CD4-positive, alpha-beta memory T cell (primary cell): ENCODE measurements around the gene WDR37. TPM values are rescaled to one million over a fixed set of nuclear protein-coding genes. Genes with fewer than 3 reads are reported as not detected.
"Not testable (repeated sequence)": the region's sequence is repeated elsewhere in the genome, so short reads cannot be mapped to it uniquely, and the experiment has no call there.

ENCODE experiments used
- CTCF ChIA-PET: fragments of 350-600 bp; sonication (Branson Sonifier 250); formaldehyde crosslinking; loops from one replicate; lab custom pipeline; 2021; ENCODE audit warnings: inconsistent platforms; ENCODE audit not compliant: partially characterized antibody; lab: Charles Lee
- POLR2A ChIA-PET: fragments of 350-600 bp; sonication (Branson Sonifier 250); formaldehyde crosslinking; loops from one replicate; lab custom pipeline; 2021; ENCODE audit not compliant: partially characterized antibody; lab: Charles Lee
- DNase-seq, 5 donors: peaks; one replicate each; pipeline versions ENCODE4 v3.0.0 to v3.0.0-alpha.2; 2020 to 2022; ENCODE audit warnings: mixed read lengths in 1 of 5
- H3K27ac ChIP-seq: one replicate; pipeline ENCODE4 v1.7.0; 2013; ENCODE audit warnings: low read depth, low read length
- H3K27me3 ChIP-seq: 2 replicates; pipeline ENCODE4 v1.7.0; 2013; ENCODE audit warnings: mild to moderate bottlenecking, low read length, moderate library complexity; ENCODE audit not compliant: insufficient read depth
- H3K36me3 ChIP-seq: 2 replicates; pipeline ENCODE4 v1.7.0; 2013; ENCODE audit warnings: mild to moderate bottlenecking, low read length, moderate library complexity; ENCODE audit not compliant: insufficient read depth
- H3K4me1 ChIP-seq: 2 replicates; pipeline ENCODE4 v1.7.0; 2013; ENCODE audit warnings: mild to moderate bottlenecking, low read length, moderate library complexity; ENCODE audit not compliant: insufficient read depth
- H3K4me3 ChIP-seq, 2 donors: one replicate each; pipeline ENCODE4 v1.7.0; 2013; ENCODE audit warnings: low read length in 2 of 2, mild to moderate bottlenecking in 1 of 2
- H3K9me3 ChIP-seq, 2 donors: one replicate each; pipeline ENCODE4 v1.7.0; 2013; ENCODE audit warnings: low read length in 2 of 2, control low read depth in 1 of 2; ENCODE audit not compliant: control insufficient read depth in 1 of 2
- H3K27ac Mint-ChIP-seq, 7 donors: one replicate each; pipeline ENCODE4 v1.8.0; 2020 to 2021; ENCODE audit warnings: mixed read lengths in 7 of 7, mild to moderate bottlenecking in 6 of 7, inconsistent platforms in 3 of 7, moderate library complexity in 3 of 7
- H3K27me3 Mint-ChIP-seq, 2 donors: one replicate each; pipeline ENCODE4 v1.8.0; 2020 to 2021; ENCODE audit warnings: mixed read lengths in 2 of 2
- H3K36me3 Mint-ChIP-seq, 2 donors: one replicate each; pipeline ENCODE4 v1.8.0; 2020 to 2021; ENCODE audit warnings: mixed read lengths in 2 of 2, inconsistent platforms in 1 of 2, mild to moderate bottlenecking in 1 of 2
- H3K4me1 Mint-ChIP-seq, 4 donors: one replicate each; pipeline ENCODE4 v1.8.0; 2020 to 2021; ENCODE audit warnings: mixed read lengths in 4 of 4, mild to moderate bottlenecking in 1 of 4
- H3K4me3 Mint-ChIP-seq, 8 donors: one replicate each; pipeline ENCODE4 v1.8.0; 2020 to 2021; ENCODE audit warnings: mixed read lengths in 8 of 8, mild to moderate bottlenecking in 7 of 8, moderate library complexity in 6 of 8, inconsistent platforms in 3 of 8
- H3K9me3 Mint-ChIP-seq, 8 donors: one replicate each; pipeline ENCODE4 v1.8.0; 2020 to 2021; ENCODE audit warnings: mixed read lengths in 8 of 8, mild to moderate bottlenecking in 5 of 8, inconsistent platforms in 3 of 8, moderate library complexity in 1 of 8
- intact Hi-C: fragments of 100-400 bp; cut with micrococcal nuclease; formaldehyde crosslinking; loops from one replicate; pipeline ENCODE4 v1.15.1; 2023
- polyA plus RNA-seq, 2 donors: library from polyadenylated mRNA; unstranded; fragments of 300-500 nt; fragmentation: Illumina TruSeq; gene quantifications; one replicate each; pipeline ENCODE4 v1.2.3, GENCODE V29; 2021
- total RNA-seq, 2 experiments: library from RNA; stranded (reverse); gene quantifications; one replicate each; pipeline ENCODE4 v1.2.3, GENCODE V29; 2021

The WDR37 gene
- total and polyA plus RNA-seq, 4 experiments from 2014 or later: 14.2 to 42.5 (median 29.8) TPM

DNA sequence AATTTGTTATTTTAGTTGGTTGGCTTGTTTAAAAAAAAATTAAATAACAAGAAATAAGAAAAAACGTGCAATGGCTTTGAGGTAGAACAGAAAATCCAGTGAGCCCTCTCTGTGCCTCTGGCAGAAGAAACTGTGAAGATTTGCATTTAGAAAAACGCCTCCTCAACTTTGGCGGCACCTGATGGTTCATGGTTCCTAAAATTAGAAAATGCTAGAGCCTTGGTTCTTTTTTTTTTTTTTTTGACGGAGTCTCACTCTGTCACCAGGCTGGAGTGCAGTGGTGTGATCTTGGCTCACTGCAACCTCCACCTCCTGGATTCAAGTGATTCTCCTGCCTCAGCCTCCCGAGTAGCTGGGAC is 105.1 kb downstream of the WDR37 start:
- H3K4me1 Mint-ChIP-seq, H3K4me1 ChIP-seq, CTCF ChIA-PET, H3K36me3 Mint-ChIP-seq, H3K9me3 ChIP-seq, H3K36me3 ChIP-seq, H3K27ac ChIP-seq, H3K4me3 Mint-ChIP-seq, H3K4me3 ChIP-seq, H3K27me3 ChIP-seq, intact Hi-C loops, DNase-seq, H3K27ac Mint-ChIP-seq, POLR2A ChIA-PET, H3K9me3 Mint-ChIP-seq: not testable (repeated sequence)
- H3K27me3 Mint-ChIP-seq: peaks cover 2 to 14% of the 10 kb centered on the region in 2 donors

DNA sequence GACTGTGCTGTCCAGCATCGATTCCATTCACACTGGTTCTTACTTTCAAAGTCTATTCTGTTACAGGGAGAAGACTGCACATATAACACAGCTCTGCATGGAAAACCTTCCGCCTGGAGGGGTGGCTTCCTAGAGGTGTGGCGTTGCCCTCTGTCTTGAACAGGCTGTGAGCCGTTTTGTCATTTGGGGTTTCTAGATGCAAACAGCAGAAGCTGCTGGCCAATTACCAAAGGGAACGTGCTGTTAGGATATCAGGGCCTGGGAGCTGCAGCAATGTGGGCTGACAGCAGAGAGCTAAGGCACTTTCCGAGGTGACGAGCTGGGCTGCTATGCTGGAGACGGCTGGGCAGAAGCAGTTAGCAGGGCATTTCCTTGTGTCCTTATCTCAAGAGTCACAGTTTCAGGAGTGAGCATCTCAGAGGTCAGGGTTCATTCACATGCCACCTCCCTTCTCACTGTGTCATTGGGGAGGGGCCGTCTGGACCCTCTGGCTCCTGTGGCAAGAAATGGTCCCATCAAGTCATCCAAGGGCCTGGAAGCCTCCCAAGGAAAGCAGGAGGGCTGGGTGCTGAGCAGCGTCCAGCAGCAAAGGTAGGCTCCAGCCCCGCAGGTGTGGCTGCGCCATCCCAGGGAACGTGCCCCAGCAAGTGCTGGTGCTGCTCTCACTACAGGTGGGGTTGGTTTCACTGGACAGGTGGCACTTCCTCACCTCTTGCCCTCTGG is 106.5 kb downstream of the WDR37 start:
- intact Hi-C loops: no loop called here
- ChIA-PET CTCF (no interaction called here), POLR2A (no interaction called here)
- H3K9me3 ChIP-seq: no peaks in the 10 kb centered on the region
- no peaks in the 10 kb centered on the region for H3K36me3 ChIP-seq
- peaks cover 2 to 10% of the 10 kb centered on the region in 2 donors for H3K27me3 Mint-ChIP-seq
- no peaks in the 10 kb centered on the region for H3K36me3 Mint-ChIP-seq
- no peaks in the 10 kb centered on the region for H3K4me1 ChIP-seq
- no peaks in the 10 kb centered on the region for H3K27me3 ChIP-seq
- no peak for DNase-seq
- peaks cover 0 to 2% (median 0%) of the 10 kb centered on the region in 8 donors for H3K9me3 Mint-ChIP-seq
- no peak overlapping the region for H3K4me3 ChIP-seq
- H3K4me1 Mint-ChIP-seq: no peaks in the 10 kb centered on the region
- no peak overlapping the region for H3K27ac Mint-ChIP-seq
- H3K27ac ChIP-seq: no peak overlapping the region
- H3K4me3 Mint-ChIP-seq: no peak overlapping the region

DNA sequence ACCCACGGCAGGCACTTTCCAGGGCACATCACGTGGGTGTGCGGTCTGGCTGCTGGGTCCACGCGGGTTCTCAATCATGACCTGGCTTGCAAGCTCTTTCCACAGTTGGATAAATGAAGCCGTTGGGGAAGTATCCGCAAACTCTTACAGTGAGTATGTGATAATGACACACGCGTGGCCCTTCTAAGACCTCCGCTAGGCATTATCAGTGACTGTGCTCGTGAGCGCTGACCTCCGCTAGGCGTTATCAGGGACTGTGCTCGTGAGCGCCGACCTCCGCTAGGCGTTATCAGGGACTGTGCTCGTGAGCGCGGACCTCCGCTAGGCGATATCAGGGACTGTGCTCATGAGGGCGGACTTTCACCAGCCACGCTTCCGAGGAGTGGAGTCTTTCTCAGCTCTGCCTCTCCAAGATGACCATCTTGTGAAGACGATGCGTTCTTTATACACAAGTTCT is 107.0 kb downstream of the WDR37 start:
- Histone ChIP-seq H3K27me3 (no peaks in the 10 kb centered on the region), H3K36me3 (no peaks in the 10 kb centered on the region), H3K4me3 (no peak overlapping the region), H3K9me3 (no peaks in the 10 kb centered on the region), H3K4me1 (no peaks in the 10 kb centered on the region), H3K27ac (no peak overlapping the region)
- Mint-ChIP-seq H3K4me3 (peak overlapping the region in 1 of 8 donors; percentile 22), H3K36me3 (no peaks in the 10 kb centered on the region), H3K27me3 (peaks cover 2 to 14% of the 10 kb centered on the region in 2 donors), H3K4me1 (no peaks in the 10 kb centered on the region), H3K9me3 (peaks cover 0 to 2% (median 0%) of the 10 kb centered on the region in 8 donors), H3K27ac (no peak overlapping the region)
- intact Hi-C loops: no loop called here
- DNase-seq: no peak
- CTCF ChIA-PET: interaction anchor here (0.6 kb wide), 1 partner anchor 12 kb away, joined by 3 read pairs; no protein-coding TSS in a partner anchor
- POLR2A ChIA-PET: no interaction called here

DNA sequence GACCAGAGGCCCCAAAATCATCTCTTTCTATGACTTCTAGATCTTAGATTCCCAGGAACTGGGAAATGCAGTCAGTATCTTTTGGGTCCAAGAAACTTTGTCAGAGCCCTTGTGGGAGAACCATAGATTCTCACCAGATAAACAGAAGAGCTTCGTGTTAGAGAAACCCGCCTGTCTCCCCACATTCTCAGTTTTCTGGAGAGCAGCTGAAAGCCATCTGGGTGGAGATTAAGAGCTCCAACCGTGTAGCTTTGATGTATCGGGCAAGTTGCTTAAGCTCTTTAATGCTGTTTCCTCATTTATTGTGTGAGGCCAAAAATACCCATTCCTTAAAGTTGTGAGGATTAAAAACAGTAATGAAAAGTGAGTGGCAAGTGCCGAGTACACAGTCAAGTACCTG is 107.6 kb downstream of the WDR37 start:
- H3K27ac ChIP-seq: no peak overlapping the region
- peaks cover 2 to 15% of the 10 kb centered on the region in 2 donors for H3K27me3 Mint-ChIP-seq
- ChIA-PET POLR2A (no interaction called here), CTCF (interaction anchor here (0.6 kb wide), 1 partner anchor 11 kb away, joined by 3 read pairs; no protein-coding TSS in a partner anchor)
- intact Hi-C loops: no loop called here
- no peak overlapping the region for H3K27ac Mint-ChIP-seq
- H3K4me1 Mint-ChIP-seq: no peaks in the 10 kb centered on the region
- no peaks in the 10 kb centered on the region for H3K36me3 ChIP-seq
- no peaks in the 10 kb centered on the region for H3K27me3 ChIP-seq
- H3K4me1 ChIP-seq: no peaks in the 10 kb centered on the region
- H3K9me3 Mint-ChIP-seq: peaks cover 0 to 2% (median 0%) of the 10 kb centered on the region in 8 donors
- no peaks in the 10 kb centered on the region for H3K36me3 Mint-ChIP-seq
- H3K9me3 ChIP-seq: no peaks in the 10 kb centered on the region
- no peak overlapping the region for H3K4me3 Mint-ChIP-seq
- no peak overlapping the region for H3K4me3 ChIP-seq
- DNase-seq: no peak

DNA sequence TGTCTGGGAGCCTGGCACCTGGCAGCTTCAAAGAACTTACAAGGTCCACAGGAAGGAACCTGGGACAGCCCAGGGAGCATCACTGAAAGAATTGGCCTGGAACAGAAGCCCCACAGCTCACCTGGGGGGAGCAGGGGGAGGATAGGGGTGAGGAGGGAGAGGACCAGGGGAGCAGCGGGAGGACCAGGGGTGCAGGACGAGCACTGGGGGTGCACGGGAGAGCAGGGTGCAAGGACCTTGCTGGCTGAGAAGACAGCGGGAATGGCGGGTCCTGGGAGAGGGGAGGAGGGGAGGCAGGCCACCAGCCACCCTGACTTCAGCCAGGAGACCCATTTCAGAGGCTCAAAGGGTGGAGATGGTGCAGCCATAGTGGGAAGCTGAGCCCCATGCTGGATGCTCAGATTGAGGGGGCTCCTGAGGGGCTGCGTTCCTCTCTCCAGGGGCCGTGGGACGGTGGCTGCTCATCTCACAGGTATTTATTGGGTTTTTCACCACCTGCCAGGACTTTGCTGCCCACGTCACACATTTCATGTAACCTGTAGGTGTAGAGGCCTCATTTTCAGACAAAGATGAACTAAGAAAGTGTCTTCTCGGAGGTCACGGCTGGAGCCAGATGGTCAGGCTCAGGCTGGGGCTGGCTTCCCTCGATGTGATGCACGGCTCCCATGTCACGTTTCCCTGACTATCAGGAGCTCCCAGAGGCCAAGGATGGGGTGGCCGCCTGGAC is 110.1 kb downstream of the WDR37 start:
- H3K36me3 Mint-ChIP-seq: no peaks in the 10 kb centered on the region
- ChIA-PET CTCF (no interaction called here), POLR2A (no interaction called here)
- peaks cover 0 to 2% (median 0%) of the 10 kb centered on the region in 8 donors for H3K9me3 Mint-ChIP-seq
- H3K4me1 ChIP-seq: no peaks in the 10 kb centered on the region
- H3K36me3 ChIP-seq: no peaks in the 10 kb centered on the region
- no peaks in the 10 kb centered on the region for H3K27me3 ChIP-seq
- no peak overlapping the region for H3K27ac ChIP-seq
- no peaks in the 10 kb centered on the region for H3K4me1 Mint-ChIP-seq
- H3K27me3 Mint-ChIP-seq: peaks cover 2 to 13% of the 10 kb centered on the region in 2 donors
- no peak overlapping the region for H3K4me3 ChIP-seq
- no peak overlapping the region for H3K4me3 Mint-ChIP-seq
- intact Hi-C loops: no loop called here
- no peaks in the 10 kb centered on the region for H3K9me3 ChIP-seq
- no peak overlapping the region for H3K27ac Mint-ChIP-seq
- no peak for DNase-seq

DNA sequence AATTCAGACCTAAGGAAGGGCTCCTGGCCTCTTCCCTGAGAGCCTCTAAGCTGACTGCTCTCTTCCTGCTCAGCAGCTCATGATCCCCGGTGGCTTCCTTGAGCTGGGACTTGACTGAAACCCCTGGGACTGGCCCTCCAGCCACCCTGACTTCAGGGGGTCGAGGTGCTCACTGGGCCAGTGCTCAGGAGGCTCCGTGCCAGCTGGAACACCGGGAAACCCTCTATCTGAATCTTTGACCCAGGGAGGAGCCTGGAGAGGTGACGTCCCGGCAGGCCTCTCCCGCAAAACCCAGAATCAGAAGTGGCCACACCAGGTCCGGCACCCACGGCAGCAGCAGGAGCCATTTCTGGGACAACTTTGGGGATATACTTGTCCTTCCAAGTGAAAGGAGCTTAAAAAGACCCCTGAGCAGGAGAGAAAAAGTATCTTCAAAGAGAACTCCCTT is 110.7 kb downstream of the WDR37 start:
- no peaks in the 10 kb centered on the region for H3K9me3 ChIP-seq
- Mint-ChIP-seq H3K4me1 (peaks cover 0 to 1% (median 0%) of the 10 kb centered on the region in 4 donors), H3K4me3 (no peak overlapping the region), H3K27ac (no peak overlapping the region), H3K27me3 (peaks cover 2 to 12% of the 10 kb centered on the region in 2 donors), H3K36me3 (no peaks in the 10 kb centered on the region), H3K9me3 (peaks cover 0 to 2% (median 0%) of the 10 kb centered on the region in 8 donors)
- no peaks in the 10 kb centered on the region for H3K36me3 ChIP-seq
- CTCF ChIA-PET: no interaction called here
- intact Hi-C loops: no loop called here
- DNase-seq: no peak
- no peak overlapping the region for H3K4me3 ChIP-seq
- H3K27ac ChIP-seq: no peak overlapping the region
- POLR2A ChIA-PET: no interaction called here
- H3K27me3 ChIP-seq: no peaks in the 10 kb centered on the region
- H3K4me1 ChIP-seq: no peaks in the 10 kb centered on the region

DNA sequence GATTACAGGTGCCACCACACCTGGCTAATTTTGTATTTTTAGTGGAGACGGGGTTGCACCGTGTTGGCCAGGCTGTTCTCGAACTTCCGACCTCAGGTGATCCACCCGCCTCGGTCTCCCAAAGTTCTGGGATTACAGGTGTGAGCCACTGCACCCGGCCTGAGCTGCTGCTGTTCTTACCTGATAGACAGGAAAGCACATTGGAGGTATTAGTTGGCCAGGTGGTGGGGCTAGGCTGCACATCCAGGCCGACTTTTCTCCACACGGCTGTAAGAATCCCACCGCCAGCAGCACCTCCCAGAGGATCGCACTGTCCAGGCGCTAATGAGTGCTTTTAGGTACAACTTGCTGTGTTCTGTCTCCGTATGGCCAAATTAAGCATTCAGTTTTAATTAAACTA is 112.6 kb downstream of the WDR37 start:
- Mint-ChIP-seq H3K9me3 (peaks cover 0 to 2% (median 0%) of the 10 kb centered on the region in 8 donors), H3K4me1 (peaks cover 0 to 1% (median 0%) of the 10 kb centered on the region in 4 donors), H3K27me3 (peaks cover 3 to 7% of the 10 kb centered on the region in 2 donors), H3K4me3 (no peak overlapping the region), H3K36me3 (no peaks in the 10 kb centered on the region), H3K27ac (no peak overlapping the region)
- Histone ChIP-seq H3K27ac (no peak overlapping the region), H3K36me3 (no peaks in the 10 kb centered on the region), H3K27me3 (no peaks in the 10 kb centered on the region), H3K4me3 (no peak overlapping the region), H3K4me1 (no peaks in the 10 kb centered on the region), H3K9me3 (no peaks in the 10 kb centered on the region)
- intact Hi-C loops: no loop called here
- POLR2A ChIA-PET: interaction anchor here (0.6 kb wide), 1 partner anchor 325 kb away, joined by 4 read pairs; no protein-coding TSS in a partner anchor
- CTCF ChIA-PET: no interaction called here
- DNase-seq: no peak
